Amygdala (tissue), 56 donors: Measurements from ENCODE around the gene SMIM22.

Source experiments
- DNase-seq, 56 donors: peaks; one replicate each; lab custom pipeline; 2025; lab: John Stamatoyannopoulos, UW

The SMIM22 gene

DNA sequence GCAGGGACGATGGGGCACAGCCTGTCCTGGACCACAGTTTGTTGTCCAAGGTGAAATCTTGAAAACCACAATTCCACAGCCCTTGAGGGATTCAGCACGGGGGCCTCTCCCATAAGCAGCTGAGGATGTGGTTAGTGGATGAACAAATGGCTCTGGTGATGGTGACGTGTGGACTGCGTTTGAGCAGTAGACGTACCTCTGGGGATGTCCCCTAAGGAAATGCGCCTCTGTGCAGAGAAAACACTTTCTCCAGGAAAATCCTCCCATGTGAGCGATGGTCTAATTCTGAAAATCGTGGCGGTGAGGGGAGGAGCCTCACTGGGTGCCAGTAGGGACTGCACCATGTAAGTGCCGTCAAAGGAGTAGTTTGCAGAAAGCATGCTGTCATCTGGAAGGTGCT is 4.3 kb upstream of the SMIM22 start:
- DNase-seq, result no peak

- DNase-seq, result no peak
These were observed 2.1 kb upstream of the SMIM22 start for GRCh38 chr16:4792951-4793513.

- no peak for DNase-seq
These were observed 831 bp downstream of the SMIM22 start for GRCh38 chr16:4795828-4796572.

DNA sequence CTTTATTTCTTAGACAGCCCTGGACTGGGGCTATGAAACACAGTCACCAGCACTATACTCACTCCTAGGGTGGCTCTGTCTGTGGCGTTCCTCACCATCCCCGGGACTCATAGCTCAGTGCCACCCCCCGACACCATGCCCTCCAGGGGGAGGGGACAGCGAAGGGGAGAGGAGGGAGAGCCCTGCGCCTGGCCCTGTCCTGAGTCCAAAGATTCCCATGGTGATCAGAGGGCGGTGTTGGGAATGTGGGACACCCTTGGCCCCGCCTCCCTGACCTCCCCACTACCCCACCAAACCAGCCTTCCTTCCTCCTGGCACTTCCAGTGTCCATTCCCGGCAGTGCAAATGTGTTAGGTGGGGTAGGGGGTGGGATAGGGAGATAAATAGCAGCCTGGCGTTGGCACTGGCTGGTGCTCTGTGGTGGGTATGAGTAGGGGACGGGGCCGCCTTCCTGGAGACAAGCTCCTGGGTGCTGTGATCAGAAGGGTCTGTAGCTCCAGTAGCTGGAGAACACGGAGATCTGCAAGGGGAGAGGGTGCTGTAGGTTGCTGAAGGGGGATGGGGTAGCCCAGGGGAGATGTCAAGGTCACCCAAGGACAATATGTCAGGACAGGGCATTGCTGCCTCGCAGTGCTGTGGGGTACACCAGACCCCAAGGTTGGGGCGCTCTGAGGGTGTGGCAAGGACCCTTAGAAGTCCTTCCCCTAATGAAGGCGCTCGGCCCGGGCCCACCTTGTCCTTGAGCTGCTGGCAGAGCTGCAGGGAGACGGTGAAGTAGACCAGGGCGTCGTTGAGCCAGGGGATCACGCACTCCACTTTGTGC is 2.0 kb downstream of the SMIM22 start:
- DNase-seq, result peak in 1 of 56 donors; percentile 8

DNA sequence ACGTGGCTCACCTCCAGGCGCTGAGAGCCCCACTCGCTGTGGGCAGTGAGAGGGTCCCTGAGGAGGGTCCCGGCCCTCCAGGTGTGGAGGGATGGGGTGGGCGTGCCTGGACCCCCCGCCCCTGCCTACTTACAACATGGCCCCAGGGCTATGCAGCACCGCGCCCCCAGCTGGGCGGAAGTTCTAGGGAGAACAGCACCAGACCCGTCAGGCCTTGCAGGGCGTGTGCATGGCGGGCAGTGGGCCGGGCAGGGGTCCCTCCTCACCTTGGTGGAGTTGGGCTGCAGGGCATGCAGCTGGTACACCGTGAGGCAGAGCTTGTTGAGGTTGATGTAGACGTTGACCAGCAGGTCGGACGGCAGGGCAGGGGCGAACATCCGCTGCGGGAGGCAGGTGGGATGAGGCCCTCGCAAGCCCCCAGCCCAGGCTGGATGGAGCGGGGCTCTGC is 2.7 kb downstream of the SMIM22 start:
- DNase-seq, result no peak

- no peak for DNase-seq
These were observed 3.3 kb downstream of the SMIM22 start for GRCh38 chr16:4798456-4798855.

DNA sequence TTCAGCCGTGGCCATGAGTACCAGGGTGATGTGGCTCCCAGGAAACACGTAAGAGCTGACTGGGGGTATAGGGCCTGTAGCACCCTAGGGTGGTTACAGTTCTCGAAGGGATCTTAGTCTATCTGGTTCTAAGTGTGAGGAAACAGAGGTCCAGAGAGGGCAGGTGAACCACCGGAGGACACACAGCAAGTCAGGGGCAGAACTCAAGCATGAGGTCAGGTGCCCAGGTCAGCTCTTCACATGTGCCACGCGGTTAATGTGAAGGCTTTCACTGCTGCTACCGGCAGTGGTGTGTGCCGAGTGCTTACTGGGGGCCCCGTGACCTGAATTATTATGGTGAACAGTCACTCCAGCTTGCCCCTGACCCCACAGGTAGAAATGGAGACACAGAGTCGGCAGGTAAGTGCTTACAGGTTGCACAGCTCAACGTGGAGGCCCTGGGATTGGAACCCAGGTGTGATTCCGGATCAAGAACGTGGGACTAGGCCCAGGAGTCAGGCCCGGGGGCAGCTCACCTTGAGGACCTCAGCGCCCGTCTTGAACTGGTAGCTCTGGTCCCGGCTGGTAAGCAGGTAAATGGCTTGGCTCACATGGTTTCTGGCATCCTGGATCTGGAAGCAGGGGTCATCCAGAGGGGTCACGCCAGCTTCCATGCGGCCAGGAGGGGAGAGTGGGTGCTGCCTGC is 4.1 kb downstream of the SMIM22 start:
- no peak for DNase-seq

DNA sequence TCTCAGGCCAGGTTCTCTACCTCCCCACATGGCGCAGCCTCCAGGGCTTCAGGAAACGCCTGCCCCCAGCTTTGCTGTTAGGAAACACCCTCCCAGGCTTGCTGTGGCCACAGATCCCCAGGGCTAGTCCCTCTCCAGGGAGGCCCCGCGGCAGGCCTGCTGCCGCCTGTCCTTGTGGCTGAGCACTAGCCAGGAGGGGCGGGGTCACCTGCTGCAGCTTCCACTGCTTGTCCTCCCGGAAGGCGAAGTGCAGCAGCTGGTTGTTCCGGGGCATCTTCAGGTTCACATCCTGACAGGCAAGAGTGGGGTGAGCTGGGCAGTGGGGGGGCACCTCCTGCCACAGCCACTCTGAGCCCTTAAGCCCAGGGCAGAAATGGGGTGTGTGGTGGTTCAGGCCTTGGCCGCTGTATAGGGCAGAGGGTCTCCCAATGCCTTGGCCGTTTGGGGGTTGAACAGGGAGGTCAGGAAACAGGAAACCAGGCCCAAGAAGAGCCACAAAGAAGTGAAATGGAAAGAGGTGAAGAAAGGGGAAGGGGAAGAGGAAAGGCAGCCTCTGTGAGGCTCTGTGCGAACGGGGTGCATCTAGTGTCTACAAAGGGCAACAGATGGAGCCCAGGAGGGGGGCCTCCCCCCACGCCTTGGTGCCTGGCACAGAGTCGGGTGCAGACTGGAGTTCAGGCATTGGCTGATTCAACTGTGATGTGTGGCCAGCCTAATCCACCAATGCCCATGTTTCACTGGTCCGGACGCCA is 5.3 kb downstream of the SMIM22 start:
- DNase-seq, result peak in 54 of 56 donors; percentile 14 to 94 (median 74)

DNA sequence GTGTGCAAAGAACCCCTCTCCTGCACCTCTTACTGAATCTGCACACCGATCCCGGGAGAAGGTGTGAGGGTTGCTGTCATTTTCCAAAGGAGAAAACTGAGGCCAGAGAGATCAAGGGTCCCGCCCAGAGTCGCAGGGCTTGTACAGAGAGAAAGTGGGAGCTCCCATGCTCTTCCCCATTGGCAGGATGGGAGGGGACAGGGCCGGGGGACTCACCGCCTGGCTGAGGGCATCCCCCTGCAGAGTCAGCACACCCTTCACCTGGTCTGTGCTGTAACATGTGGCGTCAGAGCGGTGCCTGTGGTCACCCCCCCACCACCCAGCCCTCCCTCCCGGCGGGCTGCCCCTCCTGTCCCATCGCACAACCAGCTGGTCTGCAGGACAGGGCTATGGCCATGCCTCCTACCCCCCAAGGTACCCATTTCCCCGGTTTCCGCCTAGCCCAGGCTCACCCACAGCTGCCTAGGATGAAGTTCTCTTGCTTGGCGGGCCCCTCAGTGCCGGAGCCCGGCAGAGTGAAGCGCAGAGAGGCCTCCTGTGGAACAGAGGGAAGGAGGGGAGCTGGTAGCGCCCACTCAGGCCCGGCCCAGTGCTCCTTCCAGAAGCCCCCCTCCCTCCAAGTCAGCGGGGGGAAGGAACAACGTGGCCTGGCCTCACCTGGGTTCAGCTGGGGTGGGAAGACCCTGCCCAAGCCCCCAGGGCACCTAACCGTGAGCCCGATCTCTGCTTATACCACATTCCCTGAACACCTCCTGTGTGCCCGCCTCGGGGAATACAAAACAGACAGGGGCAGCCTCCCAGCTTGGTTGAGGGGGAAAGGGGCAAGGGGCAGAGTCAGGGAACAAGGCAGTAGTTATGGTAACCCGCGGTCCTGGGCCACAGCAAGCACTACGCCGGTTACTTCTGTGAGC is 6.1 kb downstream of the SMIM22 start:
- DNase-seq, result peak in 5 of 56 donors; percentile 13 to 46 (median 22)

DNA sequence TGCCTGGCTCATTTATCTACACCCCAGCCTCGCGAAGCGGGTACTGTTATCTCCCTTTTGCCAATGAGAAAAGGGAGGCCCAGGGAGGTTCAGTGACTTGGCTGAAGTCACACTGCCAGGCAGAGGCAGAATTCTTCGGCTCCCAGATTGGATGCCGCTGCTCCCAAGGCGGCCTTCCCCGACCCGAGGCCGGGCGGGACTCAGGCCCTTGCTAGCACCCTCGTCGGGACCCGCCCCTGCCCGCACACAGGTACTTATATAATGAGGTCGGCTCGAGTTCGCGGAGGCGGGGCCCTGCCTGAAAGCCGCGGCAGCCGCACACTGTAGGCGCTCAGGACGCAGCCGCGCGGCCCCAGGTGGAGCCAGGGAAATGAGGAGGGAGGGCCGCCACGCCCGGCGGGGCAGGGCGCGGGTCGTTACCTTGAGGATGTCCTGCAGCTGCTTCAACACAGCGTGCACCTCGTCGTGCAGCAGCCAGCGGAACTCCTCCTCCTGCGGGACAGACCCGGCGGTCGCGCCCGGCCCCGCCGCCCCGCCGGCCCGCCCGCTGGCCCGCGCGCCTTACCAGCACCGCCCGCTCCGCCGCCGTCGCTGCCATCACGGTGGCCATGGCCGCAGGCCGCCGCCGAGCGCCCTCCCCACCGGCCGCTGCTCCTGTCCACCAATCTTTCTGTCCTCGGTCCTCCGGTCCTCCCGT is 6.9 kb downstream of the SMIM22 start, which contains the start of gene ROGDI:
ROGDI (minus strand) TSS at position 672 of the 697 bp plus-strand sequence; CDS start at position 610, 62 bp downstream.
- peak in 36 of 56 donors; percentile 18 to 71 (median 50) for DNase-seq

GRCh38 chr16:4802659-4803287 is 7.6 kb downstream of the SMIM22 start:
- DNase-seq, result peak; percentile 63 to 99 (median 95)

GRCh38 chr16:4803401-4803844 is 8.3 kb downstream of the SMIM22 start:
- DNase-seq, result no peak

- DNase-seq, result no peak
These were observed 9.0 kb downstream of the SMIM22 start for GRCh38 chr16:4803898-4804762.

DNA sequence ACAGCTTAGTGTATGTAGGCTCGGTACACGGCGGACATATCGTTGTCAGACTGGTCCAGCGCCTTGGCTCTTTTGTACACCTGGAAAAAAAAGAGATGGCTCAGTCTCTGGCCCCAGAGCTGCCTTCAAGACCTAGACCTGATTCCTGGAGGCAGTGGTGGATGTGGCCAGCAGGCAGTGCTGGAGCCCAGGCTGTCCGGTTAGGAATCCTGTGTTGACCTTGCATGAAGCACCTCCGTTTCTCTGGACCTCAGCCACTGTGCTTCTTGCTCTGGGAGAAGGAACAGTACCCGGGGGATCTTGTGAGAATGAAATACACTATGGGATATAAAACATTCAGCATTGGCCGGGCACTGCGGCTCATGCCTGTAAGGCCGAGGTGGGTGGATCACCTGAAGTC is 10.1 kb downstream of the SMIM22 start:
- no peak for DNase-seq

GRCh38 chr16:4806280-4806679 is 11.1 kb downstream of the SMIM22 start:
- DNase-seq, result no peak

DNA sequence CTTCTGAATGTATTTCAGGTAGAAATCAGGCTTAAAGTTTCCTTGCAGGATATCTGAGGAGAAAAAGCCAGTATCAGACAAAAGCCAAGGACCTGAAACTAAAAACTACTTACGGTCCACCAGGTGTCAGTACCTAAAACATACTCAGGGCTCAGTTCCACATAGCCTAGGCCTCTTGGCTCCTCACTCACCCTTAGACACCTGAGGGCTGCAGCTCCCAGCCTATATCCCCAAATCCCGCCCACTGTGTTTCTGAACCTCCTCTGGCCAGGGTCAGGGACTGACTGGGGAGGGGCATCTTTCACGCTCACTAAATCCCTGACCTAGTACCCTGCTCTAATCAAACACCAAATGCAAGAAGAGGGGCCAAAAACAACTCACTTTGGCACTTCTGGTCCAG is 16.1 kb downstream of the SMIM22 start:
- DNase-seq, result no peak

DNA sequence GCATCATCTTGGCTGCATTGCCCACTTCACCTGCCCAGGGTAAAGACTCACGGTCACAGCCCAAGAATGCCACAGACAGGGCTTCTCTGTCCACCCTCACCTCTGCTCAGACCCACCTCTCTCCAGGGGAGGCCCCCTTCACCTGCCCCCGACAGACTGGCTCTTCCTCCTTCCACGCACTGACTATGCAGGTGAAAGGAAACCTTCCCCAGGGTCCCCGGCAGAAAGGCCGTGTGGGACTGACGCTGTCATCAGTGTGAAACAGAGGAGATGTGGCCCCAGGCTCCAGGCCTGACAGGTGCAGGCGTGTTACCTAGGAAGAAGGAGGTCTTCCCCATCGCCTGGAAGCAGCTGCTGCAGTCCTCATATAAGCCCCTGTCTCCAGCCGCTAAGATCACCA is 16.6 kb downstream of the SMIM22 start:
- no peak for DNase-seq
